Stimulated activated CD4-positive, alpha-beta T cell treated with anti-CD3 and anti-CD28 coated beads, Interleukin-15, amount 100 ng/mL, for 1 hour (primary cell): Measurements from ENCODE around the gene DIP2C.
"Not testable (repeated sequence)": the region's sequence is repeated elsewhere in the genome, so short reads cannot be mapped to it uniquely, and the experiment has no call there.

Source experiments
- DNase-seq, 2 donors: peaks; one replicate each; pipeline ENCODE4 v3.0.0-alpha.2; 2020; ENCODE audit warnings: low read depth in 1 of 2, low spot score in 1 of 2

DIP2C gene

GRCh38 chr10:598415-599170 lies 90.9 kb downstream of the DIP2C start:
- DNase-seq: no peak

GRCh38 chr10:597976-598375 lies 91.5 kb downstream of the DIP2C start:
- no peak for DNase-seq

- DNase-seq: no peak
Observed at GRCh38 chr10:596725-597345, 92.6 kb downstream of the DIP2C start.

- DNase-seq: not testable (repeated sequence)
Observed at GRCh38 chr10:596131-596530, 93.3 kb downstream of the DIP2C start.

- no peak for DNase-seq
Observed at GRCh38 chr10:595473-595872, 94.0 kb downstream of the DIP2C start.

- DNase-seq: no peak
Observed at GRCh38 chr10:594584-595270, 94.7 kb downstream of the DIP2C start.

DNA sequence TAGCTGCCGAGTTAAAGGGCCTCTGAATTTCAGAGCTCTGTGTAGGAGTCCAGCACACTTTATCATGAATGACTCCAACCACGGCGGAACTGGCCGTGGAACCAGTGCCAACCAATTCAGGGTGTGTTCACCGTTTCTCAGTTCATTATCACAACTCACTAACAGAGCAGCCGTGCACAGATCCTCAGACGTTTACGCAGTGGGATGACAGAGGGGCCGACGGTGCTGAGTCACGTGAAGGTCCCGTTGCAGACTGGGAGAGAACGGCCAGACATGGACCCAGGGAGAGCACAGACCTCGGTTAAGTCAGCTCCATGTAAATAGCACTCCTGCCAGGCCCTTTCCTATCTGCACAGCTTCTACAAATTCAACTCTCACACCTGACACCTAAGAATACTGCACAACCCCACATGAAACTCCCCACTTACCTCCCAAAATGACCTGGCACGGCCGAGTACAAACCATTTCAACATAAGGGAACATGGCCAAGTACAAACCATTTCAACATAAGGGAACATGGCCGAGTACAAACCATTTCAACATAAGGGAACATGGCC lies 95.5 kb downstream of the DIP2C start:
- DNase-seq: no peak

GRCh38 chr10:593421-593820 lies 96.0 kb downstream of the DIP2C start:
- DNase-seq: no peak

DNA sequence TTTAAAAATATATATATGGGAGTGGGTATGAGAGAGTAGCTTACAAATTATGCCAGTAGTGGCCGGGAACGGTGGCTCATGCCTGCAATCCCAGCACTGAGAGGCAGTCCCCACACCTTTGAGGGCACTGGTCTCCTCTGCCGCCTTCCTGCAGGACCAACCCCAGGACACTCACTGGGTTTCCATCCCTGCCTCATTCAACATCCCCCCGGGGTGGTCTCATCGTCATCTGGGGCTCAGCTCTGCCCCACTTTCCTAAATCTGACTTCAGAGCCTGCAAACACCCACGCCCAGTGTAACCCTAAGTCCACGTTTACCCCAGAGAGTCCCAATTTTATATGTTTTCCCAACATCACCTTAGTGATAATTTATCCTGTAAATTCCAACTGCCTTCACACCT lies 96.5 kb downstream of the DIP2C start:
- DNase-seq: no peak

DNA sequence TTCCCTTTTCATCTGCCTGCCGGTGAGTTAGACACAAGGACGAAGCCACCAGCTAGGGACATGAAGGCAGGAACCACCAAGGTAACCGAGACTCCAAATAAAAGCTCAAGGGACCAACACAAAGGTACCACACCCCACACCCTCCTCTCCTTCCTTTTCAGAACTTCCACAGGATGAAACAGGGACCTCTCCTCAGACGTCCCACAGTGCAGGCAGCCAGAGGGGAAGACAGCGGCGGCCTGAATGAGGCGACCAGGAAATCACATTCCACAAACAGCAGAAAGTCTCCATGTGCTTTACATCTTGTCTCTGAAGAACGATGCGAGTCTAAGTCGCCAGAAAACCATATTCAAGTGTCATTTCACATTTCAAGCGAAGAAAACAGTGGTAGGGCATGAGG lies 97.8 kb downstream of the DIP2C start:
- DNase-seq: no peak

DNA sequence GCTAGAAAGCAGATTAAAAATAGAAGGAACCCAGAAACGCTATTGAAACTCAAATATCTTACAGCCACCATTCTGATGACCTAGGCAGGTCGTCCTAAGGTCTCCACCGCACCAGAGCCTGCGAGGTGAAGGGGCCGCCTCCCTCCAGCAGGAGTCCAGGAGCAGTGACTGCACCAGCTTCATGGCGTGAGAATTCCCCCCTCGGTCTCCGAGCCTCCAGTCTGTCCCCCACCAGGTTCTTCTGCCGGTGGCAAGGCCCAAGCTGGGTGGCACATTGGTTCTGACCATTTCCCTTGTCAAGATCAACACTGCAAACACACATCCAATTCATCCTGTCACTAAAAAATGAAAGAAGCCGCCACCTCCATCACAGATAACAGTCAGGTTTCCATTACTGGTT lies 98.7 kb downstream of the DIP2C start:
- no peak for DNase-seq

DNA sequence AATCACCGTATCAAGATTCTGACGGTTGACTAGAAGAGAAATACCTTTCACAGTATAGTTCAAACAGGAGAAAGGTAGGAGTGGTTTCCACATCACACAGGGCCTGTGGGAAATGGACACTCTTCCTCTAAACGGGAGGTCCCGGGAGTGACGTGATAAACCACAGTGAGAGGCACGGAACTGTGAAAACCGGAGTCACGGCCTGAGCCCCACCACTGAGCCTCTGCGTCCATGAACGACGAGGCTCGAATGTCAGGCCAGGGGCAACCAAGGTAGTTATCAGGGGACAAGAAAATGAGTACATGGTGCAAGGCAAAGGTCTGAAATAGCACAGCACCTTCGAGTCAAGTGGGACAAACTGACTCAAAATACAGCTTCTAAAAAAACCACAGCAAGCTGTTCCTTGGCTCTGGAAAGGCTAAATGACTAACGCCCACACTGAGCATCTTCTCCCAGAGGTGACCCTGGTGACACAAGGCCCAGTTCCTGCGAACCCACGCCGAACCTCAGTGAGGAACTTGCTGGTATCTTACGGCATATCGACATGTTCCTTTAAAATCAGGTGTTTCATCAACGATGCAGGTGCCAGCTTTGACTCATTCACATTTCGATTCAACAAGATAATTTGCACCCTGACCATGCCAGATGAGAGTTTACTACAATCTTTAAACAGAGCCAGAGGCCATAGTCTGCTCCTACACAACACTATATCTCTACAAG lies 99.3 kb downstream of the DIP2C start:
- DNase-seq: no peak

DNA sequence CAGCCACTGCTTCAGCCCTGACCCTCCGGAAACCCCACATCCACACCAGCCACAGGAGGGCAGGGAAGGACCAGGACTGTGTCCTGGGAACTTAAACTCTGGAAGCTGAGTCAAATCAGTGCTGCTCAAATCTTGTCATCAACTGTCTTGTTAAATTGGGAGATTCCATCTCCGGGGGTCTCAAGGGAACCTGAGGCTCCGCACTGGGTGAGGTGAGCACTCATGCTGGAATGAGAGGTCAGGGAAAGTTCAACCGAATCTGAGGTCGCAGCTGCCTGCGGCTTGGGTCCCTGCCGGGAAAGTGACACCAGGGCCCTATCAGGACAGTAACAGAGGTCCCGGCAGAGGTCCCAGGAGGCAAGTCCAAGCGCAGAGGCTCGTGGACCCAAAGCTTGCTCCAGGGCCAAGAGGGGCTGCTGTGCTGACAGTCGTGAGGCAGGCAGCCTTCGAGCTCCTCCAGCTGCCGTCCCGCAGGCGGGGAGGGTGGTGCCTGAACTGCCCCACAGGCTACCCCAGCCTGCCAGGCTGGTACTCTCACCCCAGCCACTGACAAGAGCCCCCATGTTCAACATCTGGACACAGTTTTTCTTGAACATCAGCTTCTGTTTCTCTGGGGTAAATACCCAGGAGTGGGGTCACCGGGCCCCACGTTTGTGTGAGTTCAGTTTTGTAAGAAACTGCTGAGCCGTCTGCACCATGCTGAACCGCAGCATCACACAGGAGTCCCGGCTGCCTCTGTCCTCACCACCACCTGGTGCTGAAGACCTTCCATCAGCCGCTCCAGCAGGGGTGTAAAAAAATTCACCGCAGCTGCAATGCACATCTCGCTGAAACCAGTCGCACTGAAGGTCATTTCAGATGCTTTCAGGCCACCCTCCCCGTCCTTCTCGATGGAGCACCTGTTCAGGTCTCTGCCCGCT lies 101.0 kb downstream of the DIP2C start:
- DNase-seq: no peak

- no peak for DNase-seq
Observed at GRCh38 chr10:586716-587115, 102.8 kb downstream of the DIP2C start.

DNA sequence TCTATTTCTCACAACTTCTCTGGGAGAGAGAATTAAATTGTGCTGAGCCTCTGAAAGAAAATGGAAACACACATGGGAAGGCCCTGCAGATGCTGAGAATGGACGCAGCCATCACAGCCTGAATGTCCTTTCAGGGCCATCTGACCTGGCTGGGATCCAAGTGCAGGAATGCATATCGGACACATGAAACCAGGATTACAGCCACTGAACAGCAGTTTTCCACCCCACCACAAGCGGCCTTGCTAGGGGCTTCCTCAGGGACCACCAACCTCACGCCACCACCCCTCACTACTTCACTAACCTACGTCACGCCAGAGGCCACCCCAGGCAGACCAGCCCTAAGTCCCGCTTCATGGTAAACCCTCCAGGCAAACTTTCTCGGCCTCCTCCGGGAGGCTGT lies 103.3 kb downstream of the DIP2C start:
- no peak for DNase-seq

- no peak for DNase-seq
Observed at GRCh38 chr10:585502-585901, 104.0 kb downstream of the DIP2C start.

GRCh38 chr10:584497-585290 lies 104.8 kb downstream of the DIP2C start:
- not testable (repeated sequence) for DNase-seq

DNA sequence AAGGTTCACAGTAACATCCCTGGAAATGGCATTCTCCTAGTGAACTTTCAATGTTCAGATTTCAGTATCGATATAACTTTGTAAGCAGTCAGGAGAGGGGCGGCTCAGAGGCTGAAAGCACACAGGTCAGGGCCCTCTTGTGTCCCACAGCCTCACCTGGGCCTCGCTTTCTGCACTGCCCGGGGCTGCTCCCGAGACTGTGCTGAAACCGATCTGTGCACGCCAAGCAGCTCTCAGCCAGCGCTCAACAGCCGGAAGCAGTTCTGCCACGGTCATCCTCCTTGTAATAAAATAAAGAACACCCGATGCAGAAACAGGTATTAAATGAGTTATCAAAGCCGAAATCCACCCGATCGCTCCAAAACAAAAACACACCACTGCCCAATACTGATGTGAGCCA lies 106.0 kb downstream of the DIP2C start:
- DNase-seq: no peak

GRCh38 chr10:581776-582330 lies 107.6 kb downstream of the DIP2C start:
- DNase-seq: no peak
